CD4-positive, alpha-beta memory T cell (primary cell): ENCODE measurements around the gene FHAD1. TPM values are rescaled to one million over a fixed set of nuclear protein-coding genes. Genes with fewer than 3 reads are reported as not detected.

Experiments used
- CTCF ChIA-PET: fragments of 350-600 bp; sonication (Branson Sonifier 250); formaldehyde crosslinking; loops from one replicate; lab custom pipeline; 2021; ENCODE audit warnings: inconsistent platforms; ENCODE audit not compliant: partially characterized antibody; lab: Charles Lee
- POLR2A ChIA-PET: fragments of 350-600 bp; sonication (Branson Sonifier 250); formaldehyde crosslinking; loops from one replicate; lab custom pipeline; 2021; ENCODE audit not compliant: partially characterized antibody; lab: Charles Lee
- DNase-seq, 5 donors: peaks; one replicate each; pipeline versions ENCODE4 v3.0.0 to v3.0.0-alpha.2; 2020 to 2022; ENCODE audit warnings: mixed read lengths in 1 of 5
- H3K27ac ChIP-seq: one replicate; pipeline ENCODE4 v1.7.0; 2013; ENCODE audit warnings: low read depth, low read length
- H3K27me3 ChIP-seq: 2 replicates; pipeline ENCODE4 v1.7.0; 2013; ENCODE audit warnings: mild to moderate bottlenecking, low read length, moderate library complexity; ENCODE audit not compliant: insufficient read depth
- H3K36me3 ChIP-seq: 2 replicates; pipeline ENCODE4 v1.7.0; 2013; ENCODE audit warnings: mild to moderate bottlenecking, low read length, moderate library complexity; ENCODE audit not compliant: insufficient read depth
- H3K4me1 ChIP-seq: 2 replicates; pipeline ENCODE4 v1.7.0; 2013; ENCODE audit warnings: mild to moderate bottlenecking, low read length, moderate library complexity; ENCODE audit not compliant: insufficient read depth
- H3K4me3 ChIP-seq, 2 donors: one replicate each; pipeline ENCODE4 v1.7.0; 2013; ENCODE audit warnings: low read length in 2 of 2, mild to moderate bottlenecking in 1 of 2
- H3K9me3 ChIP-seq, 2 donors: one replicate each; pipeline ENCODE4 v1.7.0; 2013; ENCODE audit warnings: low read length in 2 of 2, control low read depth in 1 of 2; ENCODE audit not compliant: control insufficient read depth in 1 of 2
- H3K27ac Mint-ChIP-seq, 7 donors: one replicate each; pipeline ENCODE4 v1.8.0; 2020 to 2021; ENCODE audit warnings: mixed read lengths in 7 of 7, mild to moderate bottlenecking in 6 of 7, inconsistent platforms in 3 of 7, moderate library complexity in 3 of 7
- H3K27me3 Mint-ChIP-seq, 2 donors: one replicate each; pipeline ENCODE4 v1.8.0; 2020 to 2021; ENCODE audit warnings: mixed read lengths in 2 of 2
- H3K36me3 Mint-ChIP-seq, 2 donors: one replicate each; pipeline ENCODE4 v1.8.0; 2020 to 2021; ENCODE audit warnings: mixed read lengths in 2 of 2, inconsistent platforms in 1 of 2, mild to moderate bottlenecking in 1 of 2
- H3K4me1 Mint-ChIP-seq, 4 donors: one replicate each; pipeline ENCODE4 v1.8.0; 2020 to 2021; ENCODE audit warnings: mixed read lengths in 4 of 4, mild to moderate bottlenecking in 1 of 4
- H3K4me3 Mint-ChIP-seq, 8 donors: one replicate each; pipeline ENCODE4 v1.8.0; 2020 to 2021; ENCODE audit warnings: mixed read lengths in 8 of 8, mild to moderate bottlenecking in 7 of 8, moderate library complexity in 6 of 8, inconsistent platforms in 3 of 8
- H3K9me3 Mint-ChIP-seq, 8 donors: one replicate each; pipeline ENCODE4 v1.8.0; 2020 to 2021; ENCODE audit warnings: mixed read lengths in 8 of 8, mild to moderate bottlenecking in 5 of 8, inconsistent platforms in 3 of 8, moderate library complexity in 1 of 8
- intact Hi-C: fragments of 100-400 bp; cut with micrococcal nuclease; formaldehyde crosslinking; loops from one replicate; pipeline ENCODE4 v1.15.1; 2023
- polyA plus RNA-seq, 2 donors: library from polyadenylated mRNA; unstranded; fragments of 300-500 nt; fragmentation: Illumina TruSeq; gene quantifications; one replicate each; pipeline ENCODE4 v1.2.3, GENCODE V29; 2021
- total RNA-seq, 2 experiments: library from RNA; stranded (reverse); gene quantifications; one replicate each; pipeline ENCODE4 v1.2.3, GENCODE V29; 2021

The FHAD1 gene
- total and polyA plus RNA-seq, 4 experiments from 2014 or later: 0.03 TPM; not detected in 3

GRCh38 chr1:15394258-15394690, 147.3 kb downstream of the FHAD1 start:
- H3K9me3 ChIP-seq: no peaks in the 10 kb centered on the region
- no peaks in the 10 kb centered on the region for H3K36me3 ChIP-seq
- H3K27ac ChIP-seq: no peak overlapping the region
- peaks cover 0 to 4% of the 10 kb centered on the region in 2 donors for H3K36me3 Mint-ChIP-seq
- H3K4me1 Mint-ChIP-seq: no peaks in the 10 kb centered on the region
- no peak for DNase-seq
- no peaks in the 10 kb centered on the region for H3K27me3 ChIP-seq
- ChIA-PET CTCF (no interaction called here), POLR2A (no interaction called here)
- no peak overlapping the region for H3K4me3 ChIP-seq
- H3K27me3 Mint-ChIP-seq: no peaks in the 10 kb centered on the region
- no peak overlapping the region for H3K27ac Mint-ChIP-seq
- intact Hi-C loops: no loop called here
- H3K4me1 ChIP-seq: no peaks in the 10 kb centered on the region
- H3K9me3 Mint-ChIP-seq: peaks cover 0 to 5% (median under 1%) of the 10 kb centered on the region in 8 donors
- no peak overlapping the region for H3K4me3 Mint-ChIP-seq

- Histone ChIP-seq H3K36me3 (no peaks in the 10 kb centered on the region), H3K27ac (no peak overlapping the region), H3K9me3 (no peaks in the 10 kb centered on the region), H3K27me3 (no peaks in the 10 kb centered on the region), H3K4me3 (no peak overlapping the region), H3K4me1 (no peaks in the 10 kb centered on the region)
- H3K4me3 Mint-ChIP-seq: no peak overlapping the region
- peaks cover 0 to 4% of the 10 kb centered on the region in 2 donors for H3K36me3 Mint-ChIP-seq
- H3K9me3 Mint-ChIP-seq: peaks cover 0 to 9% (median 2%) of the 10 kb centered on the region in 8 donors
- intact Hi-C loops: no loop called here
- CTCF ChIA-PET: no interaction called here
- H3K27ac Mint-ChIP-seq: no peak overlapping the region
- no peak for DNase-seq
- H3K27me3 Mint-ChIP-seq: no peaks in the 10 kb centered on the region
- no peaks in the 10 kb centered on the region for H3K4me1 Mint-ChIP-seq
- POLR2A ChIA-PET: no interaction called here
These were observed 150.2 kb downstream of the FHAD1 start for GRCh38 chr1:15397236-15397635.

GRCh38 chr1:15399710-15400109, 152.7 kb downstream of the FHAD1 start:
- Mint-ChIP-seq H3K9me3 (peaks cover 0 to 9% (median 2%) of the 10 kb centered on the region in 8 donors), H3K27ac (peak overlapping the region in 1 of 7 donors; percentile 60), H3K4me1 (peaks cover 0 to 2% (median 0%) of the 10 kb centered on the region in 4 donors), H3K36me3 (peaks cover 0 to 4% of the 10 kb centered on the region in 2 donors), H3K27me3 (no peaks in the 10 kb centered on the region), H3K4me3 (no peak overlapping the region)
- POLR2A ChIA-PET: no interaction called here
- no peak overlapping the region for H3K4me3 ChIP-seq
- no peaks in the 10 kb centered on the region for H3K36me3 ChIP-seq
- CTCF ChIA-PET: interaction anchor here (0.7 to 1.4 kb wide), 3 partner anchors 57 to 342 kb away, joined by 3 to 4 read pairs (median 3); no protein-coding TSS in a partner anchor
- intact Hi-C loops: no loop called here
- no peaks in the 10 kb centered on the region for H3K27me3 ChIP-seq
- DNase-seq: no peak
- H3K9me3 ChIP-seq: no peaks in the 10 kb centered on the region
- H3K27ac ChIP-seq: no peak overlapping the region
- no peaks in the 10 kb centered on the region for H3K4me1 ChIP-seq

- Histone ChIP-seq H3K4me1 (no peaks in the 10 kb centered on the region), H3K4me3 (no peak overlapping the region), H3K27ac (no peak overlapping the region), H3K27me3 (no peaks in the 10 kb centered on the region), H3K9me3 (no peaks in the 10 kb centered on the region), H3K36me3 (no peaks in the 10 kb centered on the region)
- H3K4me1 Mint-ChIP-seq: peaks cover 0 to 5% (median 2%) of the 10 kb centered on the region in 4 donors
- DNase-seq: no peak
- no peak overlapping the region for H3K4me3 Mint-ChIP-seq
- intact Hi-C loops: no loop called here
- H3K27ac Mint-ChIP-seq: peak overlapping the region in 1 of 7 donors; percentile 2
- ChIA-PET CTCF (interaction anchor here (0.8 to 1.4 kb wide), 3 partner anchors 58 to 77 kb away, joined by 3 to 4 read pairs (median 4); no protein-coding TSS in a partner anchor), POLR2A (no interaction called here)
- peaks cover 0 to 9% (median 2%) of the 10 kb centered on the region in 8 donors for H3K9me3 Mint-ChIP-seq
- H3K27me3 Mint-ChIP-seq: no peaks in the 10 kb centered on the region
- H3K36me3 Mint-ChIP-seq: peaks cover 0 to 4% of the 10 kb centered on the region in 2 donors
These were observed 153.6 kb downstream of the FHAD1 start for GRCh38 chr1:15400627-15401026.

GRCh38 chr1:15401391-15402055, 154.5 kb downstream of the FHAD1 start:
- POLR2A ChIA-PET: interaction anchor here (0.9 kb wide), 1 partner anchor 9 kb away, joined by 4 read pairs; the partner anchor contains the start of gene EFHD2

GRCh38 chr1:15402809-15403450, 155.9 kb downstream of the FHAD1 start:
- Mint-ChIP-seq H3K4me3 (no peak overlapping the region), H3K27ac (peak overlapping the region in 2 of 7 donors; percentile 42 to 62), H3K4me1 (peaks cover 0 to 20% (median 9%) of the 10 kb centered on the region in 4 donors), H3K9me3 (peaks cover 0 to 9% (median 2%) of the 10 kb centered on the region in 8 donors), H3K36me3 (peaks cover 0 to 4% of the 10 kb centered on the region in 2 donors), H3K27me3 (no peaks in the 10 kb centered on the region)
- POLR2A ChIA-PET: no interaction called here
- no peak for DNase-seq
- Histone ChIP-seq H3K4me3 (no peak overlapping the region), H3K27me3 (no peaks in the 10 kb centered on the region), H3K36me3 (no peaks in the 10 kb centered on the region), H3K9me3 (no peaks in the 10 kb centered on the region), H3K27ac (no peak overlapping the region), H3K4me1 (no peaks in the 10 kb centered on the region)
- intact Hi-C loops: no loop called here
- CTCF ChIA-PET: no interaction called here

More at GRCh38 chr1:15401391-15402055, 154.5 kb downstream of the FHAD1 start:
- H3K4me1 Mint-ChIP-seq: peaks cover 0 to 6% (median 4%) of the 10 kb centered on the region in 4 donors
- no peaks in the 10 kb centered on the region for H3K36me3 ChIP-seq
- CTCF ChIA-PET: interaction anchor here (1.1 kb wide), 1 partner anchor 78 kb away, joined by 4 read pairs; no protein-coding TSS in a partner anchor
- H3K27me3 ChIP-seq: no peaks in the 10 kb centered on the region
- H3K27me3 Mint-ChIP-seq: no peaks in the 10 kb centered on the region
- H3K36me3 Mint-ChIP-seq: peaks cover 0 to 4% of the 10 kb centered on the region in 2 donors
- no peaks in the 10 kb centered on the region for H3K4me1 ChIP-seq
- DNase-seq: no peak
- H3K27ac Mint-ChIP-seq: no peak overlapping the region
- intact Hi-C loops: no loop called here
- peaks cover 0 to 9% (median 2%) of the 10 kb centered on the region in 8 donors for H3K9me3 Mint-ChIP-seq
- no peak overlapping the region for H3K27ac ChIP-seq
- no peak overlapping the region for H3K4me3 Mint-ChIP-seq
- no peaks in the 10 kb centered on the region for H3K9me3 ChIP-seq
- H3K4me3 ChIP-seq: no peak overlapping the region

GRCh38 chr1:15403962-15404580, 157.0 kb downstream of the FHAD1 start:
- DNase-seq: no peak
- no peak overlapping the region for H3K4me3 ChIP-seq
- H3K27ac ChIP-seq: no peak overlapping the region
- Mint-ChIP-seq H3K27me3 (no peaks in the 10 kb centered on the region), H3K36me3 (no peaks in the 10 kb centered on the region), H3K9me3 (peaks cover 0 to 9% (median under 1%) of the 10 kb centered on the region in 8 donors), H3K4me1 (peaks cover 0 to 28% (median 13%) of the 10 kb centered on the region in 4 donors), H3K4me3 (no peak overlapping the region), H3K27ac (peak overlapping the region in 1 of 7 donors; percentile 25)
- peaks cover 5% of the 10 kb centered on the region for H3K4me1 ChIP-seq
- POLR2A ChIA-PET: interaction anchor here (6.2 kb wide), 1 partner anchor 15 kb away, joined by 38 read pairs; no protein-coding TSS in a partner anchor
- CTCF ChIA-PET: no interaction called here
- H3K36me3 ChIP-seq: no peaks in the 10 kb centered on the region
- H3K9me3 ChIP-seq: no peaks in the 10 kb centered on the region
- intact Hi-C loops: no loop called here
- no peaks in the 10 kb centered on the region for H3K27me3 ChIP-seq
